Eye (tissue), 1 donor: ENCODE data around the gene EXOSC7.
"Not testable (repeated sequence)": the region's sequence is repeated elsewhere in the genome, so short reads cannot be mapped to it uniquely, and the experiment has no call there.

Experiments used
- DNase-seq: peaks from one replicate; pipeline ENCODE4 v3.0.0-alpha.2; 2015

The EXOSC7 gene

DNA sequence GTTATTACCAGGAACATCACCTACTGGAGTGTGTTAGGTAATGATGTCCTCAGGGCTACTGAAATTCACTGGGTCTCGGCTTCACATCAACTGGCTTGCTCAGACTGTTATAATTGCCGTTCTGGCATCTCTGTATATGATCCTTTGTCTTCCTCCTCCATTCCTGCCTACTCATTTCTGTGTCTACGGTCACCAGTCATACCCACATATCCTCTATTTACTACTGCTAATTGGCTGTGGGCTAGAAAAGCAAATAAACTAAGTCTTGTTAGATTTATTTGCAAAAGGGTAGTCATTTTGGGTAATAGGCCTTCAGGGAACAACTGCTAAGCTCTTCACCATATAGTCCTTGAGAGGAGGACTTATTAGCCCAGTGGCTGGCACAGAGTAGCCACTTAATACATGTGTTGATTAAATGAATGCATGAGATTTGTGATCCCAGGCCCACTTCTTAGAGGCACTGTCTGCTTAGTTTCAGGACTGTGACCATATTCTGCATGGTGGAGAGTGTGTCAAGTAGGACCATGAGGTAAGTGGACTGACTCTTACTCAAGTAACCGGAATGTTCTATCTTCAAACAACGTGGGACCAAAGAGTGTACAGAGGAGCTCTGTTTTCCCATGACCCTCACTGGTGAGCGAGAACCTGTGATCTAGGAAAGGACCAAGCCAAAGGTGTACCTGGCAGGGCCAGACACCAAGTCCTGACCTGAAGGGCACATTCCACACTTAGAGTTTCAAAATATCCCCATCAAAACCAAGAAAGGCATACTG, 13.2 kb upstream of the EXOSC7 start:
- no peak for DNase-seq

DNA sequence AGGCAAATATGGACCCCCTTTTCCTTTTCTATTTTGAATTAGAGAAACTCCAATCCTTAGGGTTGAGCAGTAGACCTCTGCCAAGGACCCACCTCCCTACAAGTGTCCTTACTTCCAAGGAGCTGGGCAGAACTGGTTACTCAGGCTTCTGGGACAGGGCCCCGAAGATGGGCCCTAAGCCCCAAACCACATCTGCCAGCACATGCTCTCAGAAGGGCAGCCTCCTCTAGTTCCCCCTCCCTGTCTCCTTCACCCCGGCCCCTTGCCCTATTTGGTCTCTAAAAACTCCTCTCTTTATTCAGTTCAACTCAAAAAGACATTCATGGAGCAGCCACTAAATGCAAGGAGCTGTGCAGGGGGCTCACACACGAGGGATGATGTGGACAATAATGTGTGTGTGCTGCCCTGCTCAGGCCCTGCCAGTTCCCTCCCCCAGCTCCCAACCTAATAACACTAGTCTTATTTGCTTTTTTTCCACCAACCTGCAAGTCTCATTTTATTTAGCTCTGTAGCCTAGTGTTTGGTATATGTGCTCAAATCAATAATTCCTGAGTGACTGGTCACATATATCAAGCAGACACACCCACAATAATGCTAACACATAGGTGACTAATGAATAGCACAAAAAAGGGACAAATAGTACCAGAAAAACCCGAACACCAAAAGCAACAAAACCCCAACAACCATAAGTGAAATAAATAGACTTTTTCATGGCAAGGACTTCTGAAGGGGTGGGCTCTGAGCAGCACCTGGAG, 12.3 kb upstream of the EXOSC7 start:
- no peak for DNase-seq

DNA sequence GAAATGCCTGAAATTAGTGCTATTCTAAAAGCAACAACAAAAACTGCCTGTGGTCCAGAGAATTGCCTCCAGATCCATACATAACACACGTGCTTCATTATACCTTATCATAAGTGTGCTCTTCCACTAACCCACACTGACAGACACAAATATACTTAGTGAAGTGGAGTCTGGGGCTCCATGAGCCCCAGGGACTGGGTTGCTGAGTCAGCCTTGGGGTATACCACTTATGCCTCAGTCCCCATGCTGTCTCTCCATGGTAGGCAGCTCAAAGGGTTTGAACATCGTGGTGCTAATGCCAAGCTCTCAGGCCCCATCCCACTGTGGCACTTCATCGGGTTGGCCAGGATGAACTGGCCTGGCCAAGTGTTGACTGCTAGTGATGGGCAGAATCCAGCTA, 10.9 kb upstream of the EXOSC7 start:
- no peak for DNase-seq

DNA sequence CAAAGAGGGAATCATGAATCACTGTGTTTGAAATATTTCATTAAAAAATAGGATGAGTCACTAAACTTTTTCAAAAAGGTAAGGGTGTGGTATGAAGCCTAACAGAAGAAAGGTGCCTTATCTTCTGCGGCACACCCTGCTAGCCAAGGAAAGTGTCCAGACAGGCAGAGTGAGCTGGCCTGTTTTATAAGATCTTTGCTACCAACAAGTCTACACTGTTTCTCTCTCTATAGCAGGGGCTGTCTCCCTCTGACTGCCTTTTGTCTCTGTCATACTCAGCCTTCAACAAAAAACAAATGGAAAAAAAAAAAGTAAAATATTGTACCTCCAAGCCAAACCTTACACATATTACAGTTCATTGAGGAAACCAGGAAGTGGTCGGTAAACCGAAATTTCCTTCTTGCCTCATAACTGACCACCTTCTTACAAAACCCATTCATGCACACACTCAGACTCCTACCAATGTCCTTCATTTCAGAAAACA, 9.2 kb upstream of the EXOSC7 start:
- no peak for DNase-seq

DNA sequence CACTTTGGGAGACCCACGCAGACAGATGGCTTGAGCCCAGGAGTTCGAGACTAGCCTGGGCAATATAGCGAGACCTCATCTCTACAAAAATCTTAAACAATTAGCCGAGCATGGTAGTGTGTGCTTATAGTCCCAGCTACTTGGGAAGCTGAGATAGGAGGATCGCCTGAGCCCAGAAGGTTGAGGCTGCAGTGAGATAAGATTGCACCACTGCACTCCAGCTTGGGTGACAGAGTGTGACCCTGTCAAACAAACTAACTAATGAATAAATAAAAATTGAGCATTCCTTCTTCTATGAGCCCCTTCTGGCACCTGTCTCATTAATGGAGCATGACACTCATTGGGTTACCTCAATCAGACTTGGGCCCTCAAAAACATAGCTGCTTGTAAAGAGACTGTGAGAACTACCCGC, 7.6 kb upstream of the EXOSC7 start:
- no peak for DNase-seq

DNA sequence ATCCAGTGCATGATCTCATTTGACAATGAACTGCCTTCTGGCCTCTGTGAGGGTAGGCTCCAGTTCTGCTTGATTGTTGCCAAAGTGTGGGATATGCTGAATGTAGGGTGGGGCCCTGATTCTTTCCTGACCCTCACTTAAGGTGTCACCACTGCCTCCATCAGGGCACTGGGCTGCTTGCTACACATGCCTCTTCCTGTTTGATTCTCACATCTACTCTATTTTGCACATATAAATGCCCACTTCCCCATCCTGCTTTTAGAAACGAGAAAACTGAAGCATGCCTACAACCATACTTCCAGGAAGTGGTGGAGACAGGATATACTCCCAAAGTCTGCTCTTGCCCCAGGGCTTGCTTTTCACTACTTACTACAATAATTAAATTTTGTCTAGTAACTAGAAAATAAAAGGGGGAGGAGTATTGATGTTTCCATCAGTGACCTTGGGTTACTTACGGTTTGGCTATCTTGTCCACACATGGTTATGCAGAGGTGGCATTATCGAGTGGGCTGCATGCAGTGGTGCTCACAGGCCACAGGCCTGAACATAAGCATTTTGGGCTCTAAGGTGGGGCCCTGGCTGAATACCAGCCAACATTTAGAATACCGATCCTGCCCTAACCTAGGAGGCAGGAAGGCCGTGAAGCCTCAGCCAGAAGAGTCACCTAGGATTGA, 6.8 kb upstream of the EXOSC7 start:
- no peak for DNase-seq

DNA sequence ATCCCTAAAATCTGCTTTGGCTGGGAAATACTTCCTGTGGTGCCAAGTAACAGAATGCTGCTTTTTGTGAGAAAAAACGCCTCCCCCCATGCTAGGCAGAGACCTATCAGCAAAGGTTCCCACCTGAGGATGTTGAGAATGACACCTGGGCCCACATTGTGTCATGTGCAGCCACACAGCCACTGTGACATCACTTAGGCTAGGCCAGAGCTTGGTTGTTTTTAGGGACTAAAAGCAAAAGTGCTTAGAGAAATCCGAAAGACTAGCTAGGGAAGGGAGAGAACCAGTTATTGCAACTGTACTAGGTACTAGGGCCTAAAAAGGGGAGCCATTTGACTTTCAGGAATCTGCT, 6.2 kb upstream of the EXOSC7 start:
- no peak for DNase-seq

DNA sequence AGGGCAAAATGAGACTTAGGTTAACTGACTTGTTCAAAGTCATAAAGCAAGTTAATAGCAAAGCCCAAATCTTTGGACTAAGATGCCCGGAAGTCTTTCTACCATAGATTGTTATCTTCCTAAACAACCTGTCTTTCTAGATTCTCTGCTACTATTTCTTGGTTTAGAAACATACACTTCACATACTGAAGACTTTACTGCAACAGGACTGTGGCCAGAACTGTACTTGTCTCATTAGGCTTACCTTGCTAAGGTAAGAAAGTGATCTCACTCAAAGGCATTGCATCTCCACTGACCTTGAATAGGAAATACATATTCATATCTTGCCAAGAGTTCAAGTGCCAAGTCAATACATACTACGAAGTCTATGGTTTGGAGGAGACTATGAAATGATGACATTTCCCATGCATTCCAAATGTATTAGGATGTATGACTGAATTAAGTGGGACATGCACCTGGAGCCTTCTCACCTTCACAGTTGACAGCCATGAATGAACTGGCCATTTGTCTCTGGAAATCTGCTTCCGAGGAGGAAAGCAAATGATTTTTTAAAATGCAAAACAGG, 5.0 kb upstream of the EXOSC7 start:
- no peak for DNase-seq

DNA sequence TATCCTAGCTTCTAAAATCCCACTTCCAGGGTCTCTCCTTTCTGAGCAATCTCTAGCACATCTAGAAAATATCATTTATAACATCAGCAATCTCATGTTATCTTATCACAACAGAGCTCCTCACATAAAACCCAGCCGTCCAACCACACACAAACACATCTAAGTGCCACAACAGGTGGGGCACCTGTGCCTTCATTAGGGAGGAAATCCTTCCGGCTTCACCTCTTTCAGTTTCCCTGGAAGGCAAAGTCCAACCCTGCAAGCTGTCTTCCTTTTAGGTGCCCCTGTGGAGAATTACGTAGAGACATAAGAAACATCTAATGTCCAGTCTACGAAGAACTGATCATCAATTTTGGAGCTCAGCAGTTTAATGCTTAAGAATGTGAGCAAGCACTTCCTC, 1.6 kb upstream of the EXOSC7 start:
- DNase-seq: no peak

DNA sequence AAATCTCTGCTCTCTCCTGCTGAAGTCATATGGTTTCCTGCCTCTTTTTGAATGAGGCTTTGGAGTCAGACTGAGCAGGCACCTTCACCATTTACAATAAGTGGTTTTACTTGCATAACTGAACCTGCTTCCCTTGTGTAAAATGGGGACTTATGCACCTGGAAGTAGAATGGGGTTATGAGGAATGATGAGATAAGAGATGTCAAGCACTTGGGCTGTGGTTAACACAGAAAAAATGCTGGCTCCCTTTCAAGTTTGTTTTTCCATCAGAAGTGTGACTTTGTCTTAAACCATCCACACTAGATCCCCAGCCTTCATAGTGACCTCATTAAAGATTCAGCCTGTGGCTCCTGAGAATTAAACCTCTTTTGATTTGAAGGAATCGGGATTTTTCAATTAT, 5.2 kb downstream of the EXOSC7 start:
- no peak for DNase-seq

DNA sequence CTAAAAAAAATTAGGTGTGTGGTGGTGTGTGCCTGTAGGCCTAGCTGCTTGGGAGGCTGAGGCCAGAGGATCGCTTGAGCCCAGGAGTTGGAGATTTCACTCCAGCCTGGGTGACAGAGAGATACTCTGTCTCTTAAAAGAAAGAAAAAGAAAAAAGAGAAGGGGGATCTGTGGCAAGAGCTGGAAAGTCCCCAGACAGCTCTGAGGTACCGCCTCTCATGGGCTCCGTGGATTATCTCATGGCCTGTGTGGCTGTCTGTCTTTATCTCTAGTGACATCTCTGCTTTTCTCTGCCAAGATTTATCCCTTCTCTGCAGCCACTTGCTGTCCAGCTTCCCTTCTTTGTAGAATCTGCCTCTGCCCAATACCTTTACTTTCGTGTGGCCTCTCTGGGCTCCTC, 5.7 kb downstream of the EXOSC7 start:
- no peak for DNase-seq

DNA sequence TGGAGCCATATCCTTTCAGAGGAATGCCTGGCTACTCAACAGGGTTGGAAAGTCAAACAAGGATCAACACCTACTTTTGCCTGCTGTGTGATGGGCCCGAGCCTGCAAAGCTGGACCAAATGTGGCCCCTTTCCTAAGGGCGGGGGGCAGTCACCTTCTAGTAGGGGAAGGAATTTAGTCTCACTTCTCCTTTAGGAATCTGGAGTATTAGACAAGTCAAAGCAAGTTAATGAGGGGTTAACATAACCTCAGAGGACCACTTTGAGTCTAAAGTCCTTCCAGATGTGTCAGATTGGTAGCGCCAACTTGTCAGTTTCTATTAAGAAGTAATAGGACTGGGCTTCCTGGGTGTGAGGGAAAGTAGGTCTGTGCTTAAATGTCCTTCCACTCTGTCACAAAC, 6.8 kb downstream of the EXOSC7 start:
- DNase-seq: no peak

DNA sequence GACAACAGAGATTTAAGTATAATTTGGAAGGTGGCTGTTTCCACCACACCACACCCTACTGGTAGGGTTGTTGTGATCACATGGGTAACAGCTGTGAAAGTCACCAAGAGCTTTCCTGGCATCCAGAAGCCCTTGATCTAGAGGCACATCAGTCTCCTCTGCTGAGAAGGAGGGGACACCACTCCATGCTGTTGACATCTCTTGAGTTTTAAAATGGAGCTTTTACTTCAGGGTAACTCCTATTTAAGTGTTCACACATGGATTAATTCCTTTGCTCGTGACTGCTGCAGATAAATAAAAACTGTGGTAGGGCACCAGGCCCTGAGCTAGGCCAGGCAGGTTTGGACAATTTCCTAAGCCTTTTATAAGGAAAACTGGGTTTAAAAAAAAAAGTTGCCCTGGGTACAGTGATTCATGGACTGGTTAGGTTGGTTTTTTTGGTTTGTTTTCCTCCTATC, 7.5 kb downstream of the EXOSC7 start:
- DNase-seq: no peak

DNA sequence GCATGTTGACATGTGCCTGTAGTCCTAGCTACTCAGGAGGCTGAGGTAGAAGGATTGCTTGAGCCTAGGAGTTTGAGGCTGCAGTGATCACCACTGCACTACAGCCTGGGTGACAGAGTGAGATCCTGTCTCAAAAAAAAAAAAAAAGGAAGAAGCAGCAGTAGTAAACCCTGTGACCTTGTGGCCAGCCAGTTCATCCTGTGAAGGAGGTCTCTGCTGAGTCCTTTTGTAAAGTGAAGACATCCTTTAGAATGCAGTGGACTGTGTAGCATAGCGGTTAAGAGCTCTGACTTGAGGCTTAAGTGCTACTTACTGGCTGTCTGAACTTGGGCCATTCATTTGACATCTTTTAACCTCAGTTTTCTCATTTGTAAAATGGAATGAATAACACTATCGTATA, 8.3 kb downstream of the EXOSC7 start:
- DNase-seq: no peak

DNA sequence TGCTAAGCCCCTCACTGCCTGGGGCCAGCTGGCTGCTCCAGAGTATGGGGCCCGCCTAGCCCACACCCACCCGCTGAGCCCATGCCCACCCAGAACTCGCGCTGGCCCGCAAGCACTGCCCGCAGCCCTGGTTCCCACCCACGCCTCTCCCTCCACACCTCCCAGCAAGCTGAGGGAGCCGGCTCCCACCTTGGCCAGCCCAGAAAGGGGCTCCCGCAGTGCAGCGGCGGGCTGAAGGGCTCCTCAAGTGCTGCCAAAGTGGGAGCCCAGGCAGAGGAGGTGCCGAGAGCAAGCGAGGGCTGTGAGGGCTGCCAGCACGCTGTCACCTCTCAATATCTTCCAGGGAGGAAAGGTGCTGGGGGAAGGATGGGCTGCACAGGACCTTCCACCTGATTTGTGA, 10.3 kb downstream of the EXOSC7 start:
- DNase-seq: not testable (repeated sequence)

DNA sequence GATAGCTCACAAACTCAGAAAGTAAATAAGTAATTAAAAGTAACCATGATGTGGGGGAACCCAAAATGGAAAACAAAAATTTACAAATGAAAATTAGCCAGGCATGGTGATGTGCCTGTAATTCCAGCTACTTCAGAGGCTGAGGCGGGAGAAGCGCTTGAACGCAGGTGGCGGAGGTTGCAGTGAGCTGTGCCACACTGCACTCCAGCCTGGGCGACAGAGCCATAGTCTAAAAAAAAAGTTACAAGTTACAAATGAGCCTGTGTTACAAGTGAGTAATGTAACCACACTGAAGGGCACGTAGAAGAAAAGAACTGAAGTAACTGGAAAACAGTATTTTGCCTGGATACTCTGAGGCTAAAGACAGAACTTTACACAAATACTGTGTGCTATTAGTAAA, 11.3 kb downstream of the EXOSC7 start:
- no peak for DNase-seq

DNA sequence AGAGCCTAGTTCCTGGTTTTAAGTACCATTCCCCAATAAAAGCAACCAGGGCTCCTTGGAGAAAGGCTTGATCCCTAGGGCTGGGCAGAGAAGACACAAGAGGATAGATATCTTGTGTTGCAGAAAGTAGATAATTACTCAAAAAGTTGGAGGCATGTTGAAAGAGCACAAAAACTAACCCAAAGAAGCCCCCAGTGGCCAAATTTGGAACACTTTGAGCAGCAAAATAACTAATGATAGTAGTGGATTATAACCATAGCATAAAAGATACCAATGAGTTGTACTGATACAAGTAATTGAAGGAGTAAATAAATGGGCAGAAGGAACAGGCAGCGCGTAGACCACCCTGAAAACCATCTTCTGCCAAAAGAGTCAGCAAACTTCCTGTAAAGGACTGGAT, 12.0 kb downstream of the EXOSC7 start:
- no peak for DNase-seq

DNA sequence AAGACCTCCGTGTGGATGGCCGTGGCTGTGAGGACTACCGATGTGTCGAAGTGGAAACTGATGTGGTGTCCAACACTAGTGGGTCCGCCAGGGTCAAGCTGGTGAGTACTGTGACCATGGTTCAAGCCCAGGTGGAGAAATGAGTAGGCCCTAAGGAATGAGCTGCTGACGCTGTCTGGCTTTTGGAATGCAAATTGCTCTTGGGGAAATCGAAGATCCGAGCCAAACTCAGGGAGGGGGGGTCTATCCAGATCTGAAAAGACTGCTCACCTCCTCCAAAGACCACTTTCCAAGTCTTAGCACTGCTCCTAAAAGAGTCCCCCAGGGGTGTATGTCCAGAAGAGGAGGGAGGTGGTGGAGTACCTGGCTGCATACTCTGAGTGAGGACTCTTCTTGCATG, 13.1 kb downstream of the EXOSC7 start:
- no peak for DNase-seq

DNA sequence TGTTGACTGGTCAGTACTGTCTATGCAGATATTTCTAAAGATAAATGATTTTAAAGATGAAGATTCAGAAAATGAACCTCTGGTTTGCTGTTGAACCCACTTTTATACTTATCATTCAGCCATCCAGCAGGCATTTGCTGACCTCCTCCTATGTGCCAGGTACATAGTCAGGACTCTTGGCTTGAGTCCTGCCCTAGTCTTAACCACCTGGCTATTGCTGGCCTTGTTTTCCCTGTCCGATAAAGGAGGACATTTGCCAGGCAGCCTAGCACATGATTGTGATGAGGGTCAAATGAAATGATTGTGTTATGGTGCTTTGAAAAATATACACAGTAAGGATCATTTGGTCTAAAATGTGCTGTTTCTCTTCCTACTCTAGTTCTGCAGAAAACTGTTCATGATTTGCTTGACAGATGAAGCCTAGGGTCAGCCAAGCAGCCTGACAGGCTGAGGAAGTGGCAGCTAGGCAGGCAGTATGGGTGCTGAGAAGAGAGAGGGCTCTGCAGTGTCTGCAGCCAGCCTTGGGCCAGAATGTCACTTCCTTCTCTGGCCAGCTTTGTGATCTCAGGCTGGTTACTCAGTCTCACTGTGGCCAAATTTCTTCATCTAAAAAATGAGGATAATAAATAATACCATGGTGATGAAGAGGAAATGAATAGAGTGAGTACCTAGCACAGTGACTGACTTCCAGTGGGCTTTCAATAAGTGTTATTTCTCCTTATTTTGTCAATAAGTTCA, 13.8 kb downstream of the EXOSC7 start:
- no peak for DNase-seq

DNA sequence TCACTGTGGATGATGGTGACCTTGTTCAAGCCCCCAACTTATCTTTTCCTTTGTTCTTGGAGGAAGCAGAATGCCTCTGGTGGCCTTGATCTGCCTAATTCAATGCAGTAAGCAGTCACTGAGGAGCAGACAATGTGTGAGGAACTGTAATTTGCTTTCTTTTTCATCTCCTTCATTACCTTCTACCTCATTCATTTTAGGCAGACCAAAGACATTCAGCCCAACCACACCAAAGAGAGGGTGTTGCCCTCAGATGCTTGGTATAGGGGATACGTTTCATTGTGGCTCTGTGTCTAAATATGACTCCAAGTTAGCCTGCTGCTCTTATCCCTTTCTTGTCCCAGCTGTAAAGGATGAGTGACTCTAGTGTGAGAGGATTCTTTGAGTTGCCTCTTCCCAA, 15.3 kb downstream of the EXOSC7 start:
- no peak for DNase-seq

DNA sequence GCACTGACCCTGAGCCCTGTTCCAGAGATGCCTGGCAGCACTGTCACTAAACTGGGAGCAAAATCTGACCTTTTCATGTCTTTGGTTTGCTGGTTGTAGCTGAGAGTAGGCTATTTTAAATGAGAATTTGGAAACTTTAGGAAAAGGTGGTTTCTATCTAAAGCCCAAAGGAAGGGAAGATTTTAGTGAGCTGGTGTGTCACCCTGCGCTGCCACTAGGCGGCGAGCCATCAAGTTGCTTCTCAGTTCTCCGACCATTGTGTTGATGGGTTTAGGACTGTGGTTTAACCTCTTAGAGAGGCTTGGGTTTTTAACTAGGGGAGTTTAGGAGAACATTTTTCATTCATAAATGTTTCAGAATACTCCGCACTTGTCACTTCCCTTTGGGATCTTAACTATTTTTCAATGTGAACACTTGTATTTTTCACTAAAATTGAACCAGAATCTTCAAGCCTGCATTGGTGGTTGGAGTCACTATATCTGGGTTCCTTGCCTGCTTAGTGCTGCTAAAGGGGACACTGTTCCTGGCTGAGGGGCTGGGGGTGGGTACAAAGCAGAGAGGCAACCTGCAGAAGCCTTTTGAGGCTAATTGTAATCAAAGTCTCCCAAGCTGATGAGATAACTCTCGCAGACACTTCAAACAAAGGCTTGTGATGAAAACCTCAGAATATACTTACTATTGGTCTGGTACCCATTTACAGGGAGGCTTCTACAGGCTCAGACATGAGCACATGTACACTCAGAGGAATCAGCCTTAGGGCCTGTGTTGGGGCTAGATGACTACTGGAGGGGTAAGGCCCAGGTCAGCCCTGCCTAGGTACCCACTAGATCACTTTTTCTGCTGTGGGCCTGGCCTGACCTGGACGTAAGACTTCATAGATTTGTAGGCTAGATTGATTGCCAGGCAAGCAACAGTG, 16.8 kb downstream of the EXOSC7 start:
- DNase-seq: no peak
